NCI-H1436 treated with DMSO at 0.1 percent for 48 hours (cell line): ENCODE data around the gene MEF2C.

Experiments
- DNase-seq: peaks from one replicate; lab custom pipeline; 2025; lab: John Stamatoyannopoulos, UW

Gene MEF2C

DNA sequence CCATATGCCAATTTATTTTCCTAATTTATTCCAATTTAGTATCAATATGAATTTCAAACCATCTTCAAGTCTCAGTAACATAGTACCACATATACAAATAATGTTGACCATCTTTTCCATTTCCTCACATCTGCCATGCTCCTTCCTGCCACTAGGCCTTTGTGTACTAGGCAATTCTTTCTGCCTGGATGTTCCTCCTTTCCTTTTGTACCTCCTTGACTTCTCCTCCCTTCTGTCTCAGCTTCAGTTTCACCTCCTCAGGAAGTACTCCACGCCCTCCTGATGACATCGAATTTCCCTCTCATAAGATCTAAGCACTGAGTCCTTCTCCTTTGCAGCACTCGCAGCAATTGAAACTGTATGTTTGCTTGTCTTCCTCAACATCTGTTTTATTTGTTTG is 53.9 kb downstream of the MEF2C start:
- no peak for DNase-seq

- DNase-seq = no peak
Measured at GRCh38 chr5:88827997-88828396, 55.0 kb downstream of the MEF2C start.

GRCh38 chr5:88826646-88827585 is 56.1 kb downstream of the MEF2C start:
- DNase-seq = no peak

DNA sequence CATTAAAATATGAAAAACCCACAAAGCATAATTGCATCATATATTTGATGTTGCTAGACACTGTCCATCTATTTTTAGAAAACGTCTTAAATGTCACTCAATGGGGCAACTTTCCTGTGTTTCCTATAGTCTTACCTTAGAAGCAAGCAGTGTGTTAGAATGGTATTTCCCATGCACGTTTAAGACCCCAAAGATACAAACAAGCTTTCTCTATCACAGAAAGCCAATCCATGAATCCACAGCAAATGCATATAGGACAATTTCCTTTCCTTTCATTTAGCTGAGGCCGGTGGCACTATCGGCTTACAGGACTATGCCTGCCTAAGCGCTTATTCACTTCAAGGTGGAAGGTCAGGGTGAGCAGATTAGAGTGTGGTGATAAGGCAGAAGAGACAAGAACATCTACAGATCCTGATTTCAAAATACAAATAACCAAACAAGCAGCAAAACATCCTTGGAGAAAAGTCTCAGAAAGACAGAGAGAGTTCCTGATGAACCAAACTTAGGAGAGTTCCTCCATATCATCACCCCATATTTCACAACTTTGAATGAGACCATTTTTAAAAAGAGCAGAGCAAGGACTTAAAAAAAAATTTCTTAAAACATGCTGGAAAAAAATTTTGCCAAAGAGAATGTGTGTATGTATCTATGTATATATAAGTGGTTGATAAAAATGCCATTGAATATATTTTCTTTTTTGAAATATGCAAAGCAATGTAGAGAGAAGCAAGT is 57.2 kb downstream of the MEF2C start:
- no peak for DNase-seq

DNA sequence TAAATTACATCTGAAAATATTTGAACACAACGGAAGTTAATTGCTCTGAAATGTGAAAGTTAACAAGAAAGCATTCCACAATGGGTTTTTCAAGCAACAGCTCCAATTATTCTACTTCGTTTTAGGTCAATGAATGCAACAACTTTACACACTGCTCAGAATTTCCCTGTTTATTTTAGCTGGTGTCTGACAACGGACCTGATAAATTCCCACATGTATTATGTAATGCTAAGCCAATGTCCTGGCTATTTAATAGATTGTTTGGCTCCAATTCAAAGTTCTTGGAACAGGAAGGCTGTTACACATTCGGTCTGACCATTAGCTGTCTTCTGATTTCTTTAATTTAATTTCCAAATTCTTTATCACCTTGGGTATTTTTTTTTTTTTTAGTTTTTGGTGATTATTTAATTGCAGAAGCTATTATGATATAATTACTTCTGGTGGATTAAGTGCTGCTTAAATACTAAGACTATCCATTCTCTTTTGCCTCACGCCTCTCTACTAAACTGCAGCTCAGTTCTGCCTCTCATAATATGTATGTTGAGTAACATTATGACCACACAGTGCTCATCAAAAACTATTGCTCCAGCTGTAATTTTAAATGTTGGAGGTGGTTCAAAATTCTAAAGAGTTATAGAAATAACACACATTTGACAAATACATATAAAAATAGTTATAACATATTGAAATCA is 57.9 kb downstream of the MEF2C start:
- DNase-seq = no peak

DNA sequence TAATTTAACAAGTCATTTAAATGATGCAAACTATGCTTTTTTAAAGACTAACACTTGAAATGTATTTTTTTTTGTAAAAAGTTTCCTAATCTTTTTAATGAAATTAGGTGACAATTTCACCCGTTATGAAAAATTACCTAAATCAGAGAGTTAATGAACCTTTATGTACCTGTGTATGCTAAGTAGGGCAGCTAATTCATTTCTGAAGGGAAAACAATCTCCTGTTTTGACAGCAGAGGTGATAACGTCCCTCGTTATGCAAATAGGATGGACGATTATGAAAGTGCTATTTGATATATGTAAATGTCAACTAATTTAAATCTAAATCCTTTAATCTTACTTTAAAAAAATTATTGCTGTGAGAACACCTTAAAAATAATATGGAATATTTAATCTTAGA is 58.8 kb downstream of the MEF2C start:
- no peak for DNase-seq

DNA sequence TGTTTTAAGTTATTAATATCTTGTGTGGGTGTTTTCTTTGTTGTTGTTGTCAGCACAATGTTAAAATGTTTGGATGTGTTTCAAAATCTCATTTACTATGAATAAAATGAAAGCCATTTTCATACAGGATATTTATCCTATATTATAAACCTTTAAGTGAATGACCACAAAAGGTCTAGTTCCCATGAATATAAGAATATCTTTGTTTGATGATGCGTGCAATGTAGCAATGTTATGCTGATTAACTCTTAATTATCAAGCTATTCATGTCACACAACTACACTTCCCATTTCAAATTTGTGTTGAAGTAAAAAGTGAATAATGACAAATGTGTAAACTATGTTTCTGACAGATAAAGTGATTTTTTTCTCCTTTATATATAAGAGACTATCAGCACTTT is 59.8 kb downstream of the MEF2C start:
- DNase-seq = no peak

GRCh38 chr5:88821161-88821560 is 61.8 kb downstream of the MEF2C start:
- no peak for DNase-seq

DNA sequence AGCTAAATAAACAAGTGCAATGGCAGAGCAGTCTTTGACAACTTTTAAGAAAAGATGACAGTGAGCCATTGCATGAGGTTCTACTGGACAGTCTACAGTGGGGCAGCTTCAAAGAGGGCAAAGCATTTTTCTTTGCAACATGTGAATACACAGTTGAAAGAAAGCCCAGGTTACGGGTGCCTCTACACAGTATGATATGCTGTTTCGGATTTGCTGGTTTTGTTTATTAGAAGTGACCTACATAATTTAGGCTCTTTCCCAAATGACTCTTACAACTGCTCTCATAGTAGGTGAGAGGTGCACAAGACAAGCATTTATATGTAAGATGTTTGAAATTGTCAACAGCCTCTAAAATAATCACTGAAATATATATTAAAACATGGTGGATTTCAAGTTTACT is 62.4 kb downstream of the MEF2C start:
- DNase-seq = no peak

DNA sequence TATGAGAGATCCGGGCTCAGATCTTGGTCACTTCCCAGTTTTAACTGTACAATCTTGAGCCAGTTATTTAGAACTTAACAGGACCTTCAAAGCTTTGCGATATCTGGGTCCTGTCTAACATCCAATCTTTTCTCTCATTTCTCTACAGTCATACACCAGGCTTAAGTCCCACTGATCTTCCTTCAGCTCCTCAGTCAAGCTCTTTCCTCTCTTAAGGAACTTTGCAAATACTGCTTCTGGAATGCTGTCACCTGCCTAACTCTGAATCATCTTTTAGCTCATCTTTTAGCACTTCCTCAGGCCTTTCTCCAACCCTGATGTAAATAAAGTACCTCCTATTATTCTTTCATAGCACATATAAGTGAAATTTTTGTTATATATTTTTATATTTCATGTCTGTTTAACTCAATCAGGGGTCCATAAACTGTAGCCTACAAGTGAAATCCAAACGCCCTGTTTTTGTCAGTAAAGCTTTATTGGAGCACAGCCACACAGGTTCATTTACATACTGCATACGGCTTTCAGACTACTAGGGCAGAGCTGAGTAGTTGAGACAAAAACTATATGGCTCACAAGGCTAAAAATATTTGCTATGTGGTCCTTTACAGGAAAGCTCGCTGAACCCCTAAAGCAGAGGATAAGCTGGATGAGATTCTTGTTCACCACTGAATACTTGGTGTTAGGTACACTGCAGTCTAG is 63.5 kb downstream of the MEF2C start:
- DNase-seq = no peak

GRCh38 chr5:88818296-88818695 is 64.7 kb downstream of the MEF2C start:
- DNase-seq = no peak

DNA sequence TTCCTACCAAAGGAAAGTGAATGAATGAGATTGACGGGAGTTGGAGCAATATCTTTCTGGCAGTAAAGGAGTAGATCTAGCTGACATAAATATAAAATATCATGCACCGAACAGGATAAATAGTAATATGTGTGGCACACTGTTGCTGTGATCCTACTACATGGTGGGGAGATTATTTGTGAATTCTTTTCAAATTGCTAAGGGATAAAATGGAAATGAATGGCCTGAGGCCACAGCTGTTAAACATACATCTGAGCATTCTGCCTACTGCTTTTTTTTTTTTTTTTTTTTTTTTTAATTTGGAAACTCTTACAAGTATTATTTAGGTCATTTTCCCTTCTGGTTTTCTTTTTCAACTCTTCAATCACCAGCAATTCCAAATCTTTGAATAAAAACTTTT is 66.8 kb downstream of the MEF2C start:
- DNase-seq = no peak

GRCh38 chr5:88815050-88815789 is 67.8 kb downstream of the MEF2C start:
- no peak for DNase-seq

GRCh38 chr5:88813805-88814575 is 69.0 kb downstream of the MEF2C start:
- no peak for DNase-seq

DNA sequence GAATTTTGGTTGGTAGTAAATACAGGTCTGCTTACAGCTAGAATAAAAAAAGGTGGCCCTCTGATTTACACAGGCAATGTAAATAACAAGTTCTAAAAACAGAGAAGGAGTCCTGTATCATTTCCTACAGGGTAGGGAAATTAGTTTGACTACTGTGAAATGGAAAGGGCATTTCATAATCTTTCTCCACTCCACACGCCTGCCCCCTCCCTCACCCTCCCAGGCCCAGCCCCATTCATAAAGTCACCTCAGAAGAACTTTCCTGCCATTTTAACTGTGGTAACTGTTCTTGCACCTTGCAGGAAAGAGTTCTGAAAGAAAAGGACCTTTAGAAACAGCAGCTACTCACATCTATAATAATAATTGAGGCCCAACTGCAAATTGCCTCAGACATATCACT is 69.7 kb downstream of the MEF2C start:
- DNase-seq = no peak

DNA sequence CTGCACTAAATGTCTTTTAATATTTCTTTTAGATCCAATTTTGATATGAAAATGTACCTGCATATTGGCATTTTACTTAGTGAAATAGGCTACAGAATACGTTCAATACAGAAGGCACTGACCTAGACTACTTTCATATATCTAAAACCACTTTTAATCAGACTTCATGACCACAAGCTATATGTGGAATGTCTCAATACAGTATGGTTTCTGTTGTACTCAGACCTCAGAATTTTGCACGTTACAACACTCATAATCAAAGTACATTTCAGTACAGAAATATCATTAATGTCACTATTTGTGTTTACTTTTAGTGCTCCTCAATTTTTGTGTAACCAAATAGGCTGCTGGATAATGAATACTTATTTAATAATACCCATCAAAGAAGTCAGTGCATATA is 74.8 kb downstream of the MEF2C start:
- no peak for DNase-seq

GRCh38 chr5:88807327-88807726 is 75.7 kb downstream of the MEF2C start:
- no peak for DNase-seq

- DNase-seq = no peak
Measured at GRCh38 chr5:88806338-88806737, 76.6 kb downstream of the MEF2C start.

DNA sequence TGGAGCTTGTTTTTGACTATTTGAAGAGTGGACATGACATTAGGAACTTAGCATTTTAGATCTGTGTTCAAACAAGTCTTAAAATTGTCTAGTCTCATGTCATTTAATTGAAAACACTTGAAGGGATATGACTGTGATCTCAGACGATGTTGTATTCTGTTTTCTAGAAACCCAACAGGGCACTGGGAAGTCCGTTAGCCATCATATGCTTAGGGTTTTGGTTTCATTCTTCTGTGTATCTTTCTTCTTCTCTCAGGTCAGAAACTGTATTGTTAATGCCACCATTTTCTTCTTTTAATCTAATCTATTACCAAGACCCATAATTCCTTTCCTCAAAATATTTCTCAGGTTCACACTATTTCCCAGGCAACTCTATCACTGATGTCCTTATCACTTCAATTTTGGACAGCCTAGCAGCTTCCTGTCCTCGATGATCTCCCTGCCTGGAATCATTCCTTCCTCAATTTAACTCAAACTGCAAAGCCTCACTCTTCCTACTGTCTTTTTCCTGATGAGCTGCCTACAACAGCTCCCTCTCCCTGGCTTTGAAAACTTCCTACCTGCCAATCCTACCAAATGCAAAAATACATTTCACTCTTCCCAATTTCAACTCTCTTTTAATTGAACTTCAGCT is 77.7 kb downstream of the MEF2C start:
- DNase-seq = no peak

GRCh38 chr5:88804444-88804843 is 78.5 kb downstream of the MEF2C start:
- DNase-seq = no peak
